Stomach (tissue), 9 donors: Measurements from ENCODE around the gene KCNJ12. TPM values are rescaled to one million over a fixed set of nuclear protein-coding genes. Genes with fewer than 3 reads are reported as not detected.
"Not testable (repeated sequence)": the region's sequence is repeated elsewhere in the genome, so short reads cannot be mapped to it uniquely, and the experiment has no call there.

Experiments
- DNase-seq, 2 donors: peaks; one replicate each; pipeline versions ENCODE4 v3.0.0 to v3.0.0-alpha.2; 2013 to 2019
- H3K27ac ChIP-seq, 5 donors: fragments of 200-600 bp in 4 of 5; sonication (generic) in 4 of 5; one replicate each; pipeline ENCODE4 v1.5.1; 2013 to 2019; ENCODE audit warnings: mild to moderate bottlenecking in 1 of 5, moderate library complexity in 1 of 5
- H3K27me3 ChIP-seq, 3 donors: fragments of 200-600 bp; sonication (generic); one replicate each; pipeline ENCODE4 v1.5.1; 2017 to 2019; ENCODE audit warnings: mixed run types in 1 of 3
- H3K36me3 ChIP-seq, 4 donors: fragments of 200-600 bp; sonication (generic); 1 replicate in 3 of 4; 2 replicates in 1 of 4; pipeline ENCODE4 v1.5.1; 2016 to 2019
- H3K4me1 ChIP-seq, 4 donors: fragments of 200-600 bp; sonication (generic); one replicate each; pipeline ENCODE4 v1.5.1; 2016 to 2019
- H3K4me3 ChIP-seq, 4 donors: fragments of 200-600 bp; sonication (generic) in 3 of 4; one replicate each; pipeline ENCODE4 v1.5.1; 2016 to 2019; ENCODE audit warnings: mild to moderate bottlenecking in 1 of 4
- H3K9me3 ChIP-seq, 4 donors: fragments of 200-600 bp; sonication (generic); one replicate each; pipeline ENCODE4 v1.5.1; 2016 to 2019
- CTCF ChIP-seq, 7 experiments: fragments of 450-650 bp in 4 of 7; fragments of 200-600 bp in 3 of 7; sonication (generic) in 3 of 7; IDR thresholded peaks; one replicate each; pipeline ENCODE4 v1.5.1; 2016 to 2019; ENCODE audit warnings: antibody characterized with exemption in 7 of 7, control low read depth in 2 of 7, mild to moderate bottlenecking in 1 of 7
- EP300 ChIP-seq: sonication (generic); formaldehyde crosslinking; IDR thresholded peaks from one replicate; pipeline ENCODE4 v1.6.1; 2017; ENCODE audit warnings: antibody characterized with exemption
- POLR2A ChIP-seq, 4 donors: fragments of 450-650 bp; IDR thresholded peaks; one replicate each; pipeline ENCODE4 v1.6.1; 2016; ENCODE audit warnings: antibody characterized with exemption in 4 of 4, control low read depth in 2 of 4, mild to moderate bottlenecking in 1 of 4, moderate library complexity in 1 of 4
- POLR2AphosphoS5 ChIP-seq, 3 donors: sonication (generic); formaldehyde crosslinking; IDR thresholded peaks; one replicate each; pipeline ENCODE4 v1.6.1; 2016; ENCODE audit warnings: antibody characterized with exemption in 3 of 3
- WGBS, 5 donors: extraction: QIAGEN DNeasy Blood & Tissue Kit in 3 of 5; methylation state at CpG; one replicate each; pipeline versions ENCODE4 v1.1.5 to v1.1.7; 2013 to 2018; 5-methylcytosine and 5-hydroxymethylcytosine counted together
- intact Hi-C: fragments of 100-400 bp; cut with DNase I; formaldehyde crosslinking; loops from one replicate; pipeline ENCODE4 v1.15.1; 2023; ENCODE audit warnings: low total_unique reads
- polyA plus RNA-seq, 3 donors: library from polyadenylated mRNA; stranded (reverse); fragments of 200-250 nt; gene quantifications; one replicate each; pipeline ENCODE4 v1.2.3, GENCODE V29; 2013
- total RNA-seq, 5 donors: library from RNA; depleted of rRNA; stranded (reverse); fragments of >200 nt; gene quantifications; one replicate each; pipeline versions ENCODE4 v1.1.0 to v1.2.3, GENCODE V29; 2014 to 2016
- donor health status: healthy with polysubstance abuse.
- donor health status: Bipolar disorder and iron deficiency.
- donor health status: healthy.

The KCNJ12 gene
- total and polyA plus RNA-seq, 8 donors, result under 0.01 to 10.5 (median 1.8) TPM; not detected in 1

- 65 to 77% (median 74%) methylated on average over 5 to 7 of the region's 7 CpGs for WGBS, 5 donors
- intact Hi-C loops, H3K27me3 ChIP-seq, H3K27ac ChIP-seq, H3K36me3 ChIP-seq, H3K9me3 ChIP-seq, H3K4me1 ChIP-seq, DNase-seq, H3K4me3 ChIP-seq: not testable (repeated sequence)
Measured at GRCh38 chr17:21436481-21436880, 60.3 kb downstream of the KCNJ12 start.

GRCh38 chr17:21436883-21437836, 61.0 kb downstream of the KCNJ12 start:
- H3K4me1 ChIP-seq, H3K36me3 ChIP-seq, H3K27ac ChIP-seq, intact Hi-C loops, H3K4me3 ChIP-seq, H3K27me3 ChIP-seq, DNase-seq, H3K9me3 ChIP-seq: not testable (repeated sequence)
- WGBS, 5 donors, result 44 to 49% (median 46%) methylated on average over 14 of the region's 15 CpGs

- DNase-seq, H3K27ac ChIP-seq, intact Hi-C loops, H3K9me3 ChIP-seq, H3K4me3 ChIP-seq, H3K4me1 ChIP-seq, H3K36me3 ChIP-seq, H3K27me3 ChIP-seq: not testable (repeated sequence)
- WGBS, 5 donors, result 37 to 64% (median 53%) methylated on average over 2 to 6 of the region's 6 CpGs
Measured at GRCh38 chr17:21438316-21439014, 62.3 kb downstream of the KCNJ12 start.

- H3K9me3 ChIP-seq, H3K27me3 ChIP-seq, H3K4me1 ChIP-seq, DNase-seq, H3K4me3 ChIP-seq, H3K36me3 ChIP-seq, H3K27ac ChIP-seq, intact Hi-C loops: not testable (repeated sequence)
- WGBS, 5 donors, result 81 to 89% (median 83%) methylated on average over 3 of the region's 5 CpGs; no CpG with 5 or more reads in 2 of the 5 donors
Measured at GRCh38 chr17:21439015-21439336, 62.8 kb downstream of the KCNJ12 start.

GRCh38 chr17:21445091-21445650, 69.0 kb downstream of the KCNJ12 start:
- H3K36me3 ChIP-seq, result no peaks in the 10 kb centered on the region
- no peak overlapping the region for H3K27ac ChIP-seq
- H3K4me1 ChIP-seq, result no peaks in the 10 kb centered on the region
- no peaks in the 10 kb centered on the region for H3K9me3 ChIP-seq
- no peak overlapping the region for H3K4me3 ChIP-seq
- DNase-seq, result no peak
- WGBS, 5 donors, result 79 to 86% (median 82%) methylated on average over 9 of the region's 9 CpGs
- intact Hi-C loops, result no loop called here
- TF ChIP-seq POLR2AphosphoS5 (IDR thresholded peaks at IDR 0.05) (no peak), POLR2A (IDR thresholded peaks at IDR 0.05) (no peak), EP300 (no peak), CTCF (IDR thresholded peaks at IDR 0.05) (no peak)
- H3K27me3 ChIP-seq, result no peaks in the 10 kb centered on the region

GRCh38 chr17:21447552-21447951, 71.4 kb downstream of the KCNJ12 start:
- H3K27me3 ChIP-seq, H3K27ac ChIP-seq, intact Hi-C loops, DNase-seq, H3K9me3 ChIP-seq, H3K36me3 ChIP-seq, H3K4me3 ChIP-seq: not testable (repeated sequence)
- H3K4me1 ChIP-seq, result peaks cover 3 to 13% (median 6%) of the 10 kb centered on the region in 4 donors
- WGBS, 5 donors, result 53 to 74% (median 68%) methylated on average over 4 of the region's 4 CpGs
